GM10266 (cell line): ENCODE data around the gene GDF10.

ENCODE experiments used
- DNase-seq: peaks from one replicate; pipeline ENCODE4 v3.0.0; 2012; ENCODE audit errors: extremely low spot score
- TF ChIP-seq, protein P1 (sequence below): IDR thresholded peaks from 2 replicates; pipeline ENCODE4 v1.5.1; 2012; ENCODE audit warnings: mild to moderate bottlenecking, low read depth; ENCODE audit not compliant: control insufficient read depth, insufficient read depth; ENCODE audit errors: missing control alignments

GDF10 gene

GRCh38 chr10:47309408-47310089 is 9.6 kb downstream of the GDF10 start:
- DNase-seq, result no peak
- TF ChIP-seq, protein P1, sequence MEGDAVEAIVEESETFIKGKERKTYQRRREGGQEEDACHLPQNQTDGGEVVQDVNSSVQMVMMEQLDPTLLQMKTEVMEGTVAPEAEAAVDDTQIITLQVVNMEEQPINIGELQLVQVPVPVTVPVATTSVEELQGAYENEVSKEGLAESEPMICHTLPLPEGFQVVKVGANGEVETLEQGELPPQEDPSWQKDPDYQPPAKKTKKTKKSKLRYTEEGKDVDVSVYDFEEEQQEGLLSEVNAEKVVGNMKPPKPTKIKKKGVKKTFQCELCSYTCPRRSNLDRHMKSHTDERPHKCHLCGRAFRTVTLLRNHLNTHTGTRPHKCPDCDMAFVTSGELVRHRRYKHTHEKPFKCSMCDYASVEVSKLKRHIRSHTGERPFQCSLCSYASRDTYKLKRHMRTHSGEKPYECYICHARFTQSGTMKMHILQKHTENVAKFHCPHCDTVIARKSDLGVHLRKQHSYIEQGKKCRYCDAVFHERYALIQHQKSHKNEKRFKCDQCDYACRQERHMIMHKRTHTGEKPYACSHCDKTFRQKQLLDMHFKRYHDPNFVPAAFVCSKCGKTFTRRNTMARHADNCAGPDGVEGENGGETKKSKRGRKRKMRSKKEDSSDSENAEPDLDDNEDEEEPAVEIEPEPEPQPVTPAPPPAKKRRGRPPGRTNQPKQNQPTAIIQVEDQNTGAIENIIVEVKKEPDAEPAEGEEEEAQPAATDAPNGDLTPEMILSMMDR, result peak; percentile 21

DNA sequence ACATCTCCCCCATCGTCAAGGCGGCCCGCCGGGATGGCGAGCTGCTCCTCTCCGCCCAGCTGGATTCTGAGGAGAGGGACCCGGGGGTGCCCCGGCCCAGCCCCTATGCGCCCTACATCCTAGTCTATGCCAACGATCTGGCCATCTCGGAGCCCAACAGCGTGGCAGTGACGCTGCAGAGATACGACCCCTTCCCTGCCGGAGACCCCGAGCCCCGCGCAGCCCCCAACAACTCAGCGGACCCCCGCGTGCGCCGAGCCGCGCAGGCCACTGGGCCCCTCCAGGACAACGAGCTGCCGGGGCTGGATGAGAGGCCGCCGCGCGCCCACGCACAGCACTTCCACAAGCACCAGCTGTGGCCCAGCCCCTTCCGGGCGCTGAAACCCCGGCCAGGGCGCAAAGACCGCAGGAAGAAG is 10.1 kb downstream of the GDF10 start:
- no peak for DNase-seq
- TF ChIP-seq, protein P1, result no peak

- TF ChIP-seq, protein P1, result no peak
- no peak for DNase-seq
Observed at GRCh38 chr10:47311193-47311931, 11.4 kb downstream of the GDF10 start.

DNA sequence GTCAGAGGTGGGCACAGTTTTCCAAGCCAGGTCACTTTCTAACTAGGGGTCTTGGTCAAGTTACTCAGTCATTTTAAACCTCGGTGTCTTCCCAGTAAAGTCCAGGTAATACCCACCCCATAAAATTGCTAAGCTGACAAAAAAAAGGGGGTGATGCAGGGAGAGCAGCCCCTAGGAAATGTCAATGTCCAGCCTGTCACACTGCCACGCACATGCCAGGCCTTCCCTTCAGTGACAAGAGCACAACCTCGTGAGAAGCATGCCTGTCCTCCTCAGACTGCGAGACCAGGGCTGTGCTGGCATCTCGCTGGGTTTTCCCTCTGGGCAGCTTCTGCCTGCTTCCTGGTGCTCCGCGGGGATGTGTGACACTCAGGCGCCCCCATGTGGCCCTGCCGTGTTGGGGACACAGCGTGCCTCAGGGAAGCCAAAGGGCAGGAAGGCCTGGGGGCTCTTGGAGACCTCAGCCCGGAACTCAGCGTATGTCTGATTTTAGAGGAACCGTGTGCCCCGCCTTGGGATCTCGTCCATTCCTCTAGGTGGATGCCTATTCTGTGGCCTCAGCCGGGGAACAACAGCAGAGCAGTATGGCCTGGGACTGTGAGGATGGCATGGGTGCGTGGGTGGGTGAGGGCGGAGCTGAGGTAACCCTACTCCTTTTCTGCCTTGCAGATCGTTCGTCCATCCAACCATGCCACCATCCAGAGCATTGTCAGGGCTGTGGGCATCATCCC is 12.1 kb downstream of the GDF10 start:
- TF ChIP-seq, protein P1, result peak; percentile 91
- peak; percentile 86 for DNase-seq

DNA sequence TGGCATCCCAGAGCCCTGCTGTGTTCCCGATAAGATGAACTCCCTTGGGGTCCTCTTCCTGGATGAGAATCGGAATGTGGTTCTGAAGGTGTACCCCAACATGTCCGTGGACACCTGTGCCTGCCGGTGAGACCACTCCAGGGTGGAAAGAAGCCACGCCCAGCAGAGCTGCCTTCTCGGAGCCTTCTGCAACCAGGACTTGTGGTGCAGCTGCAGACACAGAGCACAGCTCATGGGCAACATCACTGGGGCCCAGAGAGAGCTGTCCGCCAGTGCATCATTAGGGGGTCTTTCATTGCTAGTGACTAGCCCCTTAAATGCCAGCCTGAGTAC is 12.6 kb downstream of the GDF10 start:
- TF ChIP-seq, protein P1, result no peak
- no peak for DNase-seq

DNA sequence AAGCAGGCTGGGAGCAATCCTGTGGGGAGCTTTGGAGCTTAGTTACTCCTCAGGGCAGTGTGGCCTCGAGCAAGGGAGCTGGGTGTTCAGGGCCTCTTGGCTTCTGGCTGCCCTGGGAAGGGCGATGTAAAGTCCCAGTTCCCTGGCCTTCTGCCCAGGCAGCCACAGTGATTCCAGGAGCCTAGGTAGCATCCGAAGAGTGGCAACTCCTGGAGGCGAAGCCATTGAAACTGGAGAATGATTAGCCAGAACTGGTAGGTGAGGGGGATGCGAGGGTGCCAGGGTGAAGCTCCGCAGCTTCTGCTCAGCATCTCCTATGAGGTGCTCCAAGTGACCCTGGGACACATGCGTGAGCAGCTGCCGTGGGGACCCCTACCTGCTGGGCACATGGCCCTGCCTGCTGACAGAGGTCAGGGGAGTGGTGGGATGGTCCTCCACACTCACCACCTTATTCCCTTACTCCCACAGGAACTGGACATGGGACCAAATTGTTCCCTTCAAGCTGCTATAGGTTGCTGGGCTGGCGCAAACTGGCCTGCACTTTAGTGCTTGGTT is 14.5 kb downstream of the GDF10 start:
- TF ChIP-seq, protein P1, result no peak
- no peak for DNase-seq
